ENCODE measurements around the gene HDGF. TPM values are rescaled to one million over a fixed set of nuclear protein-coding genes. Genes with fewer than 3 reads are reported as not detected.

The HDGF gene
- total RNA-seq, 6 donors from 2014 or later, result 129 to 231 (median 182) TPM

GRCh38 chr1:156741481-156741983, 9.9 kb downstream of the HDGF start:
- H3K27ac ChIP-seq, result peak overlapping the region; percentile 77 to 89 (median 84)
- H3K4me3 ChIP-seq, result peak overlapping the region in 3 of 4 donors; percentile 65 to 74 (median 73)
- H3K27me3 ChIP-seq, result no peaks in the 10 kb centered on the region
- H3K4me1 ChIP-seq, result peaks cover 30 to 44% (median 34%) of the 10 kb centered on the region in 4 donors
- DNase-seq, result no peak
- no peaks in the 10 kb centered on the region for H3K9me3 ChIP-seq
- peaks cover 10 to 51% (median 38%) of the 10 kb centered on the region in 4 donors for H3K36me3 ChIP-seq
- TF ChIP-seq CTCF (IDR thresholded peaks at IDR 0.05) (no peak), POLR2A (IDR thresholded peaks at IDR 0.05) (peak in 1 of 4 donors; percentile 2), EP300 (IDR thresholded peaks at IDR 0.05) (no peak)
- WGBS, 2 donors, result 49 to 50% methylated on average over 8 of the region's 8 CpGs
- ATAC-seq (ENCODE audit: low FRiP score in 2 of 2), result no peak

GRCh38 chr1:156740741-156741480, 10.6 kb downstream of the HDGF start, which contains the start of gene MRPL24:
TSS of gene MRPL24 (minus strand) at chr1:156741088. CDS start at chr1:156738704, 2,384 bp downstream.
- TF ChIP-seq EP300 (IDR thresholded peaks at IDR 0.05), result peak in 1 of 4 donors; percentile 75
- peak in 2 of 6 experiments; percentile 12 to 13 for TF ChIP-seq CTCF (IDR thresholded peaks at IDR 0.05)
- peak; percentile 93 to 97 for TF ChIP-seq POLR2AphosphoS5 (IDR thresholded peaks at IDR 0.05)
- TF ChIP-seq POLR2A (IDR thresholded peaks at IDR 0.05), result peak in 2 of 4 donors; percentile 50 to 56
- Histone ChIP-seq H3K27me3 (no peaks in the 10 kb centered on the region), H3K4me3 (peak within 1 kb of the TSS; percentile 65 to 83 (median 74)), H3K4me1 (peaks cover 24 to 38% (median 27%) of the 10 kb centered on the region in 4 donors), H3K9me3 (no peaks in the 10 kb centered on the region), H3K27ac (peak within 1 kb of the TSS; percentile 77 to 89 (median 84)), H3K36me3 (peaks cover 10 to 57% (median 40%) of the 10 kb centered on the region in 4 donors)
- 0% methylated on average over 21 to 33 of the region's 38 CpGs for WGBS, 2 donors
- ATAC-seq (ENCODE audit: low FRiP score in 2 of 2) (peak; percentile 96 to 97), DNase-seq (peak; percentile 95 to 99)

GRCh38 chr1:156740237-156740740, 11.2 kb downstream of the HDGF start:
- 19 to 28% methylated on average over 6 to 7 of the region's 7 CpGs for WGBS, 2 donors
- peak overlapping the region; percentile 51 to 89 (median 70) for H3K27ac ChIP-seq
- H3K9me3 ChIP-seq, result no peaks in the 10 kb centered on the region
- DNase-seq, result no peak
- no peak for TF ChIP-seq CTCF (IDR thresholded peaks at IDR 0.05)
- no peak for TF ChIP-seq EP300 (IDR thresholded peaks at IDR 0.05)
- TF ChIP-seq POLR2A (IDR thresholded peaks at IDR 0.05), result no peak
- TF ChIP-seq POLR2AphosphoS5 (IDR thresholded peaks at IDR 0.05), result no peak
- H3K36me3 ChIP-seq, result peaks cover 10 to 61% (median 42%) of the 10 kb centered on the region in 4 donors
- no peaks in the 10 kb centered on the region for H3K27me3 ChIP-seq
- H3K4me3 ChIP-seq, result peak overlapping the region; percentile 65 to 83 (median 74)
- peaks cover 17 to 32% (median 22%) of the 10 kb centered on the region in 4 donors for H3K4me1 ChIP-seq
- peak; percentile 0 to 1 for ATAC-seq (ENCODE audit: low FRiP score in 2 of 2)

GRCh38 chr1:156738916-156739315, 12.6 kb downstream of the HDGF start:
- TF ChIP-seq EP300 (IDR thresholded peaks at IDR 0.05) (no peak), POLR2A (IDR thresholded peaks at IDR 0.05) (no peak), CTCF (IDR thresholded peaks at IDR 0.05) (no peak), POLR2AphosphoS5 (IDR thresholded peaks at IDR 0.05) (no peak)
- Histone ChIP-seq H3K9me3 (no peaks in the 10 kb centered on the region), H3K4me3 (no peak overlapping the region), H3K36me3 (peaks cover 8 to 54% (median 36%) of the 10 kb centered on the region in 4 donors), H3K27ac (no peak overlapping the region), H3K27me3 (no peaks in the 10 kb centered on the region), H3K4me1 (peaks cover 15 to 22% (median 16%) of the 10 kb centered on the region in 4 donors)
- ATAC-seq (ENCODE audit: low FRiP score in 2 of 2) (no peak), DNase-seq (no peak)
- WGBS, 2 donors, result 87 to 94% methylated on average over 2 of the region's 2 CpGs

All from upper lobe of left lung (tissue), 6 donors.